ENCODE measurements around the gene NIPA2.

NIPA2 gene

DNA sequence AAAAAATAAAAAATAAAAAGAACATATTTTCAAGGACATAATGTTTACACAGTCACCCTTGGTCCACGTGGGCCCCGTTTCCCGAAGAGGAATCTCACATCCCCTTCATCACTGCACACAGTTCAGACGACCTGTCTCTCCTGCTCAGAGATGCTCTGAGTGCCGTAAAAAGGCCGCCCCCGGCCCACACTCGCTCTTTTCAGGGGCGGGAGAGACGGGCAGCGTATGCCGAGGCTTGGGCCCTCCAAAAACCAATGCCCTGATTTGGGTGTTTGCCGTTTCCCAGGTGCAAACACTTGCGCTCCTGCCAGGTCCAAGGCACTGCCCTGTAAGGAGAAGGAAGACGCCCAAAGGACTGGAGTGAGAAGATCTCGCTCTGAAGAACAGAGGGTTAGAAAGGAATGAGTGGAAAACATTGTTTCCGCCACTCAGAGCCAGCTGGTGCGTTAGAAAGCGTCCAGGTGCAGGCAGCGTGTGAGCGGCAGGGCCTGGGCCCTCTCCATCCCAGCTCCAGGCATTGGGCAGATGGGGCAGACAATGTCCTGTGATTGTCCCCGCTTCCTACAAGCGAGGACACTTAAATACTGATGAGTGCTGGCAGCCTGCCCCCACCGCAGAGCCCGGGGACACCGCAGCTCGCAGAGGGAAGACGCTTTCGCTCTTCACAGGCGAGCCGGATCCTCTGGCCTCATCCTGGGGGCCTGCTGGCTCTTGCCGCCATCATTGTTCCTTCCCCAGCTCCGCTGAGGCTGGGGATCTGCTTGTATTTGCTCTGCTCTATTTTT is 53.2 kb downstream of the NIPA2 start:
- no peak overlapping the region for H3K4me3 ChIP-seq (ENCODE audit: low read length)
- no peaks in the 10 kb centered on the region for H3K27me3 ChIP-seq (ENCODE audit: control insufficient read depth, insufficient read depth, low read length)
- H3K27ac ChIP-seq (ENCODE audit: low read length): no peak overlapping the region
- H3K9ac ChIP-seq (ENCODE audit: low read length): no peak overlapping the region
- no peaks in the 10 kb centered on the region for H3K4me1 ChIP-seq (ENCODE audit: control insufficient read depth, low read depth, low read length)
- H3K9me3 ChIP-seq (ENCODE audit: control insufficient read depth, low read depth, low read length): no peaks in the 10 kb centered on the region
- H3K36me3 ChIP-seq (ENCODE audit: control insufficient read depth, low read depth, low read length): no peaks in the 10 kb centered on the region

DNA sequence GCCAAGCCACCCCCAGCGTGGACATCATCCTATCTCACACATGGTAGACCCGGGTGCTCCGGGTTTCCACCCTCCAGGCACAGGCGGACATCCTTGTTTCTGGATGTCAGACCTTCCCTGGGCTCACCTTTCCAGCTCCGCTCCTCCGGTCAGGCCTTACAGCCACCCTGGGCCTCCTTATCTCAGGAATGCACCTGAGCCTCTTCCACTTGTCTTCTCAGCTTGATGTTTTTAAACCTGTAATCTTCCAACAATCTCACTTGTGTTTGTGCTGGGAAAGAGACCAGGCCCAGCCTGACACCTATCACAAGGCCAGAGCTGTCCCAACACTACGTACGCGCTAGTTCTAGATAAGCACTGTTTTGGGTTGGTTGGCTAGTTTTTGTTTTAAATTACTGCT is 53.9 kb downstream of the NIPA2 start:
- Histone ChIP-seq H3K9ac (ENCODE audit: low read length) (no peak overlapping the region), H3K4me3 (ENCODE audit: low read length) (no peak overlapping the region), H3K9me3 (ENCODE audit: control insufficient read depth, low read depth, low read length) (no peaks in the 10 kb centered on the region), H3K36me3 (ENCODE audit: control insufficient read depth, low read depth, low read length) (no peaks in the 10 kb centered on the region), H3K27me3 (ENCODE audit: control insufficient read depth, insufficient read depth, low read length) (no peaks in the 10 kb centered on the region), H3K27ac (ENCODE audit: low read length) (no peak overlapping the region), H3K4me1 (ENCODE audit: control insufficient read depth, low read depth, low read length) (no peaks in the 10 kb centered on the region)

DNA sequence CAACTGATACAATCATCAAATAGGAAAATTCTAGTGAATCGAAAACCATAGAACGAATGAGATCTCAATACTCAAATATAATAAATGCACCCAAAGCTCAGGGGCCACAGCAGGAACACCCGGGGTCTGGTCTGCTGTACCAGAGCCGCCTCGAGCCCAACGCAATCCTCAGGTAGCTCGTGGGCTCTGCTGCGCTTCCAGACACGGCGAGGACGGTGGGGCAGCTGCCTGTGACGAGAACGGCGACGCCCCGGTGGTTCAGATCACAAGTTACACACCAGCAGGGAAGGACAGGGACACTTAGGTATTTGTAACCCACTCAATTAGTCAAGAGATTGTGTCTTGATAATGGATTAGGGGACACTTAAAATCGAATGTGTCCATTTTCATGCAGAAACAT is 54.6 kb downstream of the NIPA2 start:
- Histone ChIP-seq H3K4me3 (ENCODE audit: low read length) (no peak overlapping the region), H3K9me3 (ENCODE audit: control insufficient read depth, low read depth, low read length) (no peaks in the 10 kb centered on the region), H3K9ac (ENCODE audit: low read length) (no peak overlapping the region), H3K36me3 (ENCODE audit: control insufficient read depth, low read depth, low read length) (no peaks in the 10 kb centered on the region), H3K27ac (ENCODE audit: low read length) (no peak overlapping the region), H3K27me3 (ENCODE audit: control insufficient read depth, insufficient read depth, low read length) (no peaks in the 10 kb centered on the region), H3K4me1 (ENCODE audit: control insufficient read depth, low read depth, low read length) (no peaks in the 10 kb centered on the region)

DNA sequence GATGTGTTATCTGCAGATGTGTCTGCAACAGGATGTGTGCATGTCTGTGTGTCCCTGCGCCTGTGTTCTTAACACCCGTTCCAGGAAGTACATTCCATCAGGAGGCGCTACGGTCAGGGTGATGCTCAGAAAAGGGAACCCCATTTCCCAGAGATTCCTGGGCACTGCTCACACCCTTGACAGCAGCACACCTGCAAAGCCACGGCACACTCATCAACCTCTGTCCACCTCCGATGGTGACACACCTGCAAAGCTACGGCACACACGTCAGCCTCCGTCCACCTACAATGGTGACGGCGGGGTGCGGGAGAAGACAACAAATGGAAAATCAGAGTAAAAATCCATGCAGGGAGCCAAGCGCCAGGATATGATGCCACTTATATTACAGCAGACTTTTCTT is 55.4 kb downstream of the NIPA2 start:
- H3K4me1 ChIP-seq (ENCODE audit: control insufficient read depth, low read depth, low read length): no peaks in the 10 kb centered on the region
- no peak overlapping the region for H3K4me3 ChIP-seq (ENCODE audit: low read length)
- H3K36me3 ChIP-seq (ENCODE audit: control insufficient read depth, low read depth, low read length): no peaks in the 10 kb centered on the region
- H3K9me3 ChIP-seq (ENCODE audit: control insufficient read depth, low read depth, low read length): no peaks in the 10 kb centered on the region
- no peaks in the 10 kb centered on the region for H3K27me3 ChIP-seq (ENCODE audit: control insufficient read depth, insufficient read depth, low read length)
- H3K27ac ChIP-seq (ENCODE audit: low read length): no peak overlapping the region
- no peak overlapping the region for H3K9ac ChIP-seq (ENCODE audit: low read length)

DNA sequence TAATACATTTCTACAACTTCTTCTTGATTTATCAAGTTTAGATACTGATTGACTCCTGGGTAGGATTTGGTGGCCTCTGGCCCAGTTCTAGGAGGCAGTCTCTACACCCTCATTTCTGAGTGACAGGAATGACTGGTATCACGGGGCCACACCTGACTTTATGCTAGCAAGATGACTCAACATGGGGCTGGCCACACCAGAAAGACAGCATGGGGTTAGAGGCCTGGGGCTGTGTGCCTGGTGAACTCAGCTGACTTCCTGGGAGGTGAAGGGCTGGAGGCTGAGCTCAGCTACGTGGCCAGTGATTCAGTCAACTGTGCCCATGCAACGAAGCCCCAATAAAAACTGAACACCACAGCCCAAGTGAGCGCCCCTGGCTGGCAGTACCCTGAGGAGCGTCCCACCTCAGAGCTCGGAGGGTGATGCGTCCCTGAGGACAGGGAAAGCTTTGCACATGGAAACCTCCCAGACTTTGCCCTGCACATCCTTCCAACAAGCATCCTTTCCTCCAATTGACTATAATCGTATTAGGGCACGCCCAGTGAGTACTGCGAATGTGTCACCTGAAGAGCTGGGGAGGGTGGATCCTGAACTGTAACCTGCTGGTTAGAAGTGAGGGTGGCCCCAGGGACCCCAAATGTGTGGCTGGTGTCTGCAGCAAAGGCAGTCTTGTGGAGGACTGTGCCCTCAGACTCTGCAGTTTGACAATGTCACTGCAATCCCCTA is 57.2 kb downstream of the NIPA2 start:
- Histone ChIP-seq H3K9me3 (ENCODE audit: control insufficient read depth, low read depth, low read length) (no peaks in the 10 kb centered on the region), H3K9ac (ENCODE audit: low read length) (no peak overlapping the region), H3K4me1 (ENCODE audit: control insufficient read depth, low read depth, low read length) (no peaks in the 10 kb centered on the region), H3K36me3 (ENCODE audit: control insufficient read depth, low read depth, low read length) (no peaks in the 10 kb centered on the region), H3K27ac (ENCODE audit: low read length) (no peak overlapping the region), H3K27me3 (ENCODE audit: control insufficient read depth, insufficient read depth, low read length) (no peaks in the 10 kb centered on the region), H3K4me3 (ENCODE audit: low read length) (no peak overlapping the region)

DNA sequence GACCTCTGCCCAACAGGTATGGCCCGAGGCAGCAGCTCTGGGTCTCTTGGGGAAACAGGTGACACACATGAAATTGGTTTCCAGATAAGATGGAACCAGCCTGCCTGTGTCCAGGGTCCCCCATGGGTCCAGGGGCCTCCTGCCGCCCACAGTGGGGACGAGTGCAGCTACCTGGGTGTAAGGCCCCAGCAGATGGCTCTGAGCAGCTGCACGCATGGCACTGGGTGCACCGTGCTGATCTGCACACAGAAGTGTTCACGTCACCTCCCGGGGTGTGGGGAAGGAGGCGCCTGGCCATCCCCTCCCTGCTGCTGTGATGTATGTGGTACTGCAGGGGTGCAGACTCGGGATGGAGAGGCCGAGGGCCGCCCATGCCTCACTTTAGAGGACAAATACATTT is 63.6 kb downstream of the NIPA2 start:
- Histone ChIP-seq H3K4me1 (ENCODE audit: control insufficient read depth, low read depth, low read length) (no peaks in the 10 kb centered on the region), H3K27me3 (ENCODE audit: control insufficient read depth, insufficient read depth, low read length) (no peaks in the 10 kb centered on the region), H3K9ac (ENCODE audit: low read length) (no peak overlapping the region), H3K27ac (ENCODE audit: low read length) (no peak overlapping the region), H3K9me3 (ENCODE audit: control insufficient read depth, low read depth, low read length) (no peaks in the 10 kb centered on the region), H3K4me3 (ENCODE audit: low read length) (no peak overlapping the region), H3K36me3 (ENCODE audit: control insufficient read depth, low read depth, low read length) (no peaks in the 10 kb centered on the region)

DNA sequence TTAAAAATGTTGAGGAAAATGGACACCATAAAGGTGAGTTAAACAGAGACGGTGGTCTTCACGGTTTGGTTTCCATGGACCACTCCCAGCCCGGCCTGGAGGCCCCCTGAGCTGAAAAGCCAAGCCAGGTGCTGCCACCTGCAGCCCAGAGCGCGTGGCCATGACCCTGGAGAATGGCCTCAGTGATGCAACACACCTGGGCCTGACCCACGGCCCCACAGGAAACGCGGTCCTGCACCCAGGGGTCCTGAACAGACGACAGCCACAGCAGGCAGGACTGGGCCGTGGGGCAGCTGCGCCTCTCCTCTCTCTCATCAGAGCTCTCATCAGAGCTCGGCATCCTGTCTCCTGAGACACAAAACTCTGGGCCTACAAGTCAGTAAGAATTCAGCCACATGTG is 64.1 kb downstream of the NIPA2 start:
- Histone ChIP-seq H3K27ac (ENCODE audit: low read length) (no peak overlapping the region), H3K4me3 (ENCODE audit: low read length) (no peak overlapping the region), H3K27me3 (ENCODE audit: control insufficient read depth, insufficient read depth, low read length) (no peaks in the 10 kb centered on the region), H3K9me3 (ENCODE audit: control insufficient read depth, low read depth, low read length) (no peaks in the 10 kb centered on the region), H3K9ac (ENCODE audit: low read length) (no peak overlapping the region), H3K36me3 (ENCODE audit: control insufficient read depth, low read depth, low read length) (no peaks in the 10 kb centered on the region), H3K4me1 (ENCODE audit: control insufficient read depth, low read depth, low read length) (no peaks in the 10 kb centered on the region)

DNA sequence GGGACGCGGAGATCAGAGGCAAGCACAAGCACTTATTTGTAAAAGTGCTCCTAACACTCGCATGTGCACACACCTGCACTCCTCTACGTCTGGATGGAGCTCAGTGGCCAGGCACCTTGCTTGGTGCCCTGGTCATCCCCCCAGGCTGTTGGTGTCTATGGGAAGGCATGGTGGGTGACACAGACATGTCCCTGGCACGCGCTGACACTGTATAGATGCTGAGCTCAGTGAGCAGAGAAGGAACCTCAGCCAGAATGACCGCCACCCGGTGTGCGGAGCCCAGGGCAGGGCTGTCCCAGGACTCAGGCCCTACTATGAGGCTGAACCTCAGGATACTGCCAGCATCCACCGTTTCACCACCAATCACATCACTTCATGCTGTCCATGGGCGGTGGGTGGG is 64.5 kb downstream of the NIPA2 start:
- Histone ChIP-seq H3K27me3 (ENCODE audit: control insufficient read depth, insufficient read depth, low read length) (no peaks in the 10 kb centered on the region), H3K9ac (ENCODE audit: low read length) (no peak overlapping the region), H3K27ac (ENCODE audit: low read length) (no peak overlapping the region), H3K4me3 (ENCODE audit: low read length) (no peak overlapping the region), H3K9me3 (ENCODE audit: control insufficient read depth, low read depth, low read length) (no peaks in the 10 kb centered on the region), H3K4me1 (ENCODE audit: control insufficient read depth, low read depth, low read length) (no peaks in the 10 kb centered on the region), H3K36me3 (ENCODE audit: control insufficient read depth, low read depth, low read length) (peaks cover 2% of the 10 kb centered on the region)

DNA sequence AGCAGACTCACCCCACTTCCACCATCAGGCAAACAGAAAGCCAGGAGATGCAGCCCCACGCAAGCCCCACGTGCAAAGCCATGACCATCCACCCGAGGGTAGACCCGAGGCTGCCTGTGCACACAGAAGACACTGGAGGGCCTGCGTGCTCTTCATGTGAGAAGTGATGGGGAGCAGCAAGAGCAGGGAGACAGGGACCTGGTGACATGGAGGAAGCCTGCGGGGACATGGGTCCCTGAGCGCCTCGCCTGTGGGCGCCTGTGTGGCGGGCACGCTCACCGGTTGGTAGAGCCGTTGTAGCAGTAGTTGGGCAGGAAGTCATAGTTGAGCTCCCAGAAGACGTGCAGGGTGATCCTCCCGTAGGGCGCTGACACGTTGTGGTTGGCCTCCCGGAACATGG is 65.0 kb downstream of the NIPA2 start:
- Histone ChIP-seq H3K27ac (ENCODE audit: low read length) (no peak overlapping the region), H3K27me3 (ENCODE audit: control insufficient read depth, insufficient read depth, low read length) (no peaks in the 10 kb centered on the region), H3K4me3 (ENCODE audit: low read length) (no peak overlapping the region), H3K36me3 (ENCODE audit: control insufficient read depth, low read depth, low read length) (peaks cover 4% of the 10 kb centered on the region), H3K4me1 (ENCODE audit: control insufficient read depth, low read depth, low read length) (no peaks in the 10 kb centered on the region), H3K9ac (ENCODE audit: low read length) (no peak overlapping the region), H3K9me3 (ENCODE audit: control insufficient read depth, low read depth, low read length) (no peaks in the 10 kb centered on the region)

DNA sequence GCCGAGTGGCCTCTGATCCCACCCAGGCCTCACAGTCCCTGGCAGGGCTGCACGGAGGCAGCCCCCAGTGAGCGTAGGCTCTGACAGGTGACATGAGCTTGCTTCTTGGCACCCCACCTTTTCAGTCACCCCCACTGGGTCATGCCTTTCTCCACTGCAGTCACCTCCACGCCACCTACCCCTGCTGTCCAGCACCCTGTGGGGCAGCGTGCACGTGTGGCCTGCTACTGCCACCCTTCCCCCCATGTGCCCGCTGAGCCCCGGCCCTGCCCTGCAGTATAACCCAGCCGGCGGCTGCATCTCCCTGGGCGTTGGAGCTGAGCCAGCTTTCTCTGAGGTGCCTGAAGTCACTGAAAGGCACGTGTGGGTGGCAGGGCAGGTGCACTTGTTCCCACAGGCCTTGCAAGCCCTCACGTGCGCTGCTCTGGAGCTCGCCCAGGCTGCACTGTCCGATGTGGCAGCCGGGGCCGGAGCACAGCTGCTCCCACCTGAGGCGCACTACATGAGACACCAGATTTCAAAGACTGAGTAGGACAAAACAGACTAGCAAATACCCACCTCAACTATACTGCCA is 65.6 kb downstream of the NIPA2 start:
- Histone ChIP-seq H3K4me1 (ENCODE audit: control insufficient read depth, low read depth, low read length) (no peaks in the 10 kb centered on the region), H3K27ac (ENCODE audit: low read length) (no peak overlapping the region), H3K4me3 (ENCODE audit: low read length) (no peak overlapping the region), H3K36me3 (ENCODE audit: control insufficient read depth, low read depth, low read length) (peaks cover 9% of the 10 kb centered on the region), H3K9ac (ENCODE audit: low read length) (no peak overlapping the region), H3K27me3 (ENCODE audit: control insufficient read depth, insufficient read depth, low read length) (no peaks in the 10 kb centered on the region), H3K9me3 (ENCODE audit: control insufficient read depth, low read depth, low read length) (no peaks in the 10 kb centered on the region)

DNA sequence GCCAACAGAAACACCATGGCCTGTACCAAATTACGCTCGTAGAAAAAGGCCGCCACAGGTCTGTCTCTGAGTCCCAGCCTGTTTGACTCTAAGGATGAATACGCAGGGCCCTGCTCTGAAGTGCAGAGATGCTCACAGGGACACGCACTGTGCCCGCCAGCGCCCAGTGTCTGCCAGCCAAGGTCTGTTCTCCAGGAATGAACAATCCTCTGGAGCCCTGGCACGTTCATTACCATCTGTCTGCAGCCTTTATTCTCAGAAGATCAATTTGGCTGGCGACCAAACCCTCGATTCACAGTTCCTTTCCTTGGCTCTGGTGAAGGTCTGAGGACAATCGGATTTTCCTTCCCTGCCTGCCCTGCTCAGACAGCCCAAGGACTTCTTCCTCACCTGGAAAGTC is 66.3 kb downstream of the NIPA2 start:
- Histone ChIP-seq H3K36me3 (ENCODE audit: control insufficient read depth, low read depth, low read length) (peaks cover 14% of the 10 kb centered on the region), H3K9ac (ENCODE audit: low read length) (no peak overlapping the region), H3K4me1 (ENCODE audit: control insufficient read depth, low read depth, low read length) (no peaks in the 10 kb centered on the region), H3K27me3 (ENCODE audit: control insufficient read depth, insufficient read depth, low read length) (no peaks in the 10 kb centered on the region), H3K9me3 (ENCODE audit: control insufficient read depth, low read depth, low read length) (no peaks in the 10 kb centered on the region), H3K4me3 (ENCODE audit: low read length) (no peak overlapping the region), H3K27ac (ENCODE audit: low read length) (no peak overlapping the region)

All from iPS-18a (cell line).